ENCODE data around the gene FOXO1. TPM values are rescaled to one million over a fixed set of nuclear protein-coding genes. Genes with fewer than 3 reads are reported as not detected.
"Not testable (repeated sequence)": the region's sequence is repeated elsewhere in the genome, so short reads cannot be mapped to it uniquely, and the experiment has no call there.

The FOXO1 gene
- polyA plus RNA-seq (ENCODE audit: insufficient read depth in 1 of 5, insufficient read length in 5 of 5, low replicate concordance in 1 of 5) = 10 to 100 TPM in 4 of 5 donors, 1 to 10 TPM in 1; 9.4 to 13.7 (median 12.6) TPM
- long read RNA-seq, donor 1, full-length matches to known transcripts = 3 of 3 reads
- long read RNA-seq, donor 1, partial matches to known transcripts = 0 of 3 reads
- long read RNA-seq, donor 1, other reads (novel, unspliced or antisense) = 0 of 3 reads
- long read RNA-seq, donor 2, full-length matches to known transcripts = 2 of 2 reads
- long read RNA-seq, donor 2, partial matches to known transcripts = 0 of 2 reads
- long read RNA-seq, donor 2, other reads (novel, unspliced or antisense) = 0 of 2 reads
- long read RNA-seq, donor 3, partial matches to known transcripts = 5 of 5 reads
- long read RNA-seq, donor 3, other reads (novel, unspliced or antisense) = 0 of 5 reads
- long read RNA-seq, donor 4, full-length matches to known transcripts = 1 of 1 reads
- long read RNA-seq, donor 4, partial matches to known transcripts = 0 of 1 reads
- long read RNA-seq, donor 4, other reads (novel, unspliced or antisense) = 0 of 1 reads
- long read RNA-seq, donor 5, full-length matches to known transcripts = 2 of 2 reads
- long read RNA-seq, donor 5, partial matches to known transcripts = 0 of 2 reads
- long read RNA-seq, donor 5, other reads (novel, unspliced or antisense) = 0 of 2 reads
- long read RNA-seq, donor 6, full-length matches to known transcripts = 2 of 2 reads
- long read RNA-seq, donor 6, partial matches to known transcripts = 0 of 2 reads
- long read RNA-seq, donor 6, other reads (novel, unspliced or antisense) = 0 of 2 reads
- long read RNA-seq, donor 7, full-length matches to known transcripts = 1 of 1 reads
- long read RNA-seq, donor 7, partial matches to known transcripts = 0 of 1 reads
- long read RNA-seq, donor 7, other reads (novel, unspliced or antisense) = 0 of 1 reads
- long read RNA-seq, donor 8 = 0 reads

GRCh38 chr13:40666045-40666932, at the start of gene FOXO1:
Gene FOXO1, minus strand, starts transcription at chr13:40666641. Its CDS starts 429 bp downstream, at chr13:40666212.
- DNase-seq = peak; percentile 88

GRCh38 chr13:40714433-40714832, 48.0 kb upstream of the FOXO1 start:
- not testable (repeated sequence) for DNase-seq

- DNase-seq = no peak
Observed at GRCh38 chr13:40706439-40706838, 40.0 kb upstream of the FOXO1 start.

- DNase-seq = no peak
Observed at GRCh38 chr13:40697711-40698110, 31.3 kb upstream of the FOXO1 start.

GRCh38 chr13:40694426-40694825, 28.0 kb upstream of the FOXO1 start:
- no peak for DNase-seq

GRCh38 chr13:40692946-40693345, 26.5 kb upstream of the FOXO1 start:
- no peak for DNase-seq

- DNase-seq = no peak
Observed at GRCh38 chr13:40688781-40689180, 22.3 kb upstream of the FOXO1 start.

GRCh38 chr13:40682449-40683240, 16.2 kb upstream of the FOXO1 start:
- no peak for DNase-seq

GRCh38 chr13:40681341-40682146, 15.1 kb upstream of the FOXO1 start:
- no peak for DNase-seq

- no peak for DNase-seq
Observed at GRCh38 chr13:40680659-40681323, 14.3 kb upstream of the FOXO1 start.

- no peak for DNase-seq
Observed at GRCh38 chr13:40679480-40679985, 13.1 kb upstream of the FOXO1 start.

- DNase-seq = no peak
Observed at GRCh38 chr13:40677064-40677463, 10.6 kb upstream of the FOXO1 start.

GRCh38 chr13:40676007-40676406, 9.6 kb upstream of the FOXO1 start:
- no peak for DNase-seq

- DNase-seq = no peak
Observed at GRCh38 chr13:40673414-40673813, 7.0 kb upstream of the FOXO1 start.

GRCh38 chr13:40672765-40673397, 6.4 kb upstream of the FOXO1 start:
- no peak for DNase-seq

- no peak for DNase-seq
Observed at GRCh38 chr13:40671956-40672764, 5.7 kb upstream of the FOXO1 start.

- DNase-seq = no peak
Observed at GRCh38 chr13:40670307-40670706, 3.9 kb upstream of the FOXO1 start.

GRCh38 chr13:40668335-40668734, 1.9 kb upstream of the FOXO1 start:
- DNase-seq = no peak
